Gastroesophageal sphincter (tissue), 4 donors: ENCODE measurements around the gene BGN. TPM values are rescaled to one million over a fixed set of nuclear protein-coding genes. Genes with fewer than 3 reads are reported as not detected.

Experiments used
- ATAC-seq: fragments of 150-250 bp; one replicate; pipeline ENCODE4 v1.9.1; 2016; ENCODE audit warnings: mild to moderate bottlenecking, moderate library complexity
- H3K27ac ChIP-seq, 4 donors: fragments of 200-600 bp; sonication (generic) in 3 of 4; 1 replicate in 3 of 4; 2 replicates in 1 of 4; pipeline ENCODE4 v1.5.1; 2016 to 2019
- H3K27me3 ChIP-seq: fragments of 200-600 bp; sonication (generic); one replicate; pipeline ENCODE4 v1.5.1; 2019
- H3K36me3 ChIP-seq, 2 donors: fragments of 200-600 bp; sonication (generic); one replicate each; pipeline ENCODE4 v1.5.1; 2019; ENCODE audit warnings: control low read depth in 1 of 2
- H3K4me1 ChIP-seq, 3 donors: fragments of 200-600 bp; sonication (generic); 1 replicate in 2 of 3; 2 replicates in 1 of 3; pipeline ENCODE4 v1.5.1; 2016 to 2019; ENCODE audit warnings: control low read depth in 2 of 3
- H3K4me3 ChIP-seq, 2 donors: fragments of 200-600 bp; sonication (generic); one replicate each; pipeline ENCODE4 v1.5.1; 2019; ENCODE audit warnings: mild to moderate bottlenecking in 1 of 2, moderate library complexity in 1 of 2
- H3K9me3 ChIP-seq, 3 donors: fragments of 200-600 bp; sonication (generic); one replicate each; pipeline ENCODE4 v1.5.1; 2017 to 2019; ENCODE audit warnings: control low read depth in 2 of 3
- EP300 ChIP-seq: sonication (generic); formaldehyde crosslinking; IDR thresholded peaks from one replicate; pipeline ENCODE4 v1.6.1; 2017; ENCODE audit warnings: antibody characterized with exemption, mild to moderate bottlenecking
- POLR2A ChIP-seq, 2 donors: fragments of 450-650 bp; IDR thresholded peaks; one replicate each; pipeline ENCODE4 v1.6.1; 2017; ENCODE audit warnings: antibody characterized with exemption in 2 of 2, mild to moderate bottlenecking in 2 of 2, moderate library complexity in 1 of 2
- POLR2AphosphoS5 ChIP-seq: sonication (generic); formaldehyde crosslinking; IDR thresholded peaks from one replicate; pipeline ENCODE4 v1.6.1; 2017; ENCODE audit warnings: antibody characterized with exemption
- WGBS, 2 donors: methylation state at CpG; one replicate each; pipeline ENCODE4 v1.1.5; 2018; ENCODE audit warnings: low coverage in 1 of 2; 5-methylcytosine and 5-hydroxymethylcytosine counted together
- total RNA-seq, 4 donors: library from RNA; depleted of rRNA; stranded (reverse); fragments of >200 nt; gene quantifications; one replicate each; pipeline ENCODE4 v1.1.0, GENCODE V29; 2016
- TF ChIP-seq, protein P1 (sequence below), 4 experiments: fragments of 200-600 bp in 2 of 4; fragments of 450-650 bp in 2 of 4; sonication (generic) in 1 of 4; IDR thresholded peaks; one replicate each; pipeline ENCODE4 v1.5.1; 2017 to 2019; ENCODE audit warnings: antibody characterized with exemption in 4 of 4, mild to moderate bottlenecking in 2 of 4, moderate library complexity in 2 of 4

BGN gene
- total RNA-seq, 4 donors from 2014 or later, result 10.4 to 49.4 (median 16.5) TPM

DNA sequence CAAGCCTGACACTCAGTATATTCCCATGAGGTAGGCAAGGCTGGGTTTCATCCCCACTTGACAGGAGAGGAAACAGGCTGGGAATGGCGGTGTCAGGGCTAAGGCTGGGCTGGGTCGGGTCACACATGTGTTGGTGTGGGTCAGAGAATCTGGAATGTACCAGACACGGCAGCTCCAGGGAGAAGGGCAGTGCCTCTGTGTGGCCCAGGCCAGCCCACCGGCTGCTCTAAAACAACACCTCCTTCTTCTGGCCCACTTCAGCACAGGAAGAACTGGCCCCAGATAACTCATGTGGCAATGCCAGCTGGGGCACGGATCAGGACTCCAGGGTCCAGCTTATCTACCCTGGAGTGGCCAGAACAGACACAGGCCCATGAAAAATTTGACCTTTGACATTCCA is 30.7 kb upstream of the BGN start:
- H3K4me1 ChIP-seq, result peaks cover 0 to 13% (median 0%) of the 10 kb centered on the region in 3 donors
- no peaks in the 10 kb centered on the region for H3K9me3 ChIP-seq
- 70% methylated on average over 2 of the region's 5 CpGs; no CpG with 5 or more reads in 1 of the 2 donors for WGBS, 2 donors
- H3K36me3 ChIP-seq, result peaks cover 0 to 32% of the 10 kb centered on the region in 2 donors
- H3K27me3 ChIP-seq, result no peaks in the 10 kb centered on the region
- ATAC-seq, result no peak
- H3K27ac ChIP-seq, result no peak overlapping the region
- no peak overlapping the region for H3K4me3 ChIP-seq
- TF ChIP-seq, protein P1, sequence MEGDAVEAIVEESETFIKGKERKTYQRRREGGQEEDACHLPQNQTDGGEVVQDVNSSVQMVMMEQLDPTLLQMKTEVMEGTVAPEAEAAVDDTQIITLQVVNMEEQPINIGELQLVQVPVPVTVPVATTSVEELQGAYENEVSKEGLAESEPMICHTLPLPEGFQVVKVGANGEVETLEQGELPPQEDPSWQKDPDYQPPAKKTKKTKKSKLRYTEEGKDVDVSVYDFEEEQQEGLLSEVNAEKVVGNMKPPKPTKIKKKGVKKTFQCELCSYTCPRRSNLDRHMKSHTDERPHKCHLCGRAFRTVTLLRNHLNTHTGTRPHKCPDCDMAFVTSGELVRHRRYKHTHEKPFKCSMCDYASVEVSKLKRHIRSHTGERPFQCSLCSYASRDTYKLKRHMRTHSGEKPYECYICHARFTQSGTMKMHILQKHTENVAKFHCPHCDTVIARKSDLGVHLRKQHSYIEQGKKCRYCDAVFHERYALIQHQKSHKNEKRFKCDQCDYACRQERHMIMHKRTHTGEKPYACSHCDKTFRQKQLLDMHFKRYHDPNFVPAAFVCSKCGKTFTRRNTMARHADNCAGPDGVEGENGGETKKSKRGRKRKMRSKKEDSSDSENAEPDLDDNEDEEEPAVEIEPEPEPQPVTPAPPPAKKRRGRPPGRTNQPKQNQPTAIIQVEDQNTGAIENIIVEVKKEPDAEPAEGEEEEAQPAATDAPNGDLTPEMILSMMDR (IDR thresholded peaks at IDR 0.05), result no peak
- TF ChIP-seq POLR2A (IDR thresholded peaks at IDR 0.05), result no peak
- no peak for TF ChIP-seq POLR2AphosphoS5
- no peak for TF ChIP-seq EP300

DNA sequence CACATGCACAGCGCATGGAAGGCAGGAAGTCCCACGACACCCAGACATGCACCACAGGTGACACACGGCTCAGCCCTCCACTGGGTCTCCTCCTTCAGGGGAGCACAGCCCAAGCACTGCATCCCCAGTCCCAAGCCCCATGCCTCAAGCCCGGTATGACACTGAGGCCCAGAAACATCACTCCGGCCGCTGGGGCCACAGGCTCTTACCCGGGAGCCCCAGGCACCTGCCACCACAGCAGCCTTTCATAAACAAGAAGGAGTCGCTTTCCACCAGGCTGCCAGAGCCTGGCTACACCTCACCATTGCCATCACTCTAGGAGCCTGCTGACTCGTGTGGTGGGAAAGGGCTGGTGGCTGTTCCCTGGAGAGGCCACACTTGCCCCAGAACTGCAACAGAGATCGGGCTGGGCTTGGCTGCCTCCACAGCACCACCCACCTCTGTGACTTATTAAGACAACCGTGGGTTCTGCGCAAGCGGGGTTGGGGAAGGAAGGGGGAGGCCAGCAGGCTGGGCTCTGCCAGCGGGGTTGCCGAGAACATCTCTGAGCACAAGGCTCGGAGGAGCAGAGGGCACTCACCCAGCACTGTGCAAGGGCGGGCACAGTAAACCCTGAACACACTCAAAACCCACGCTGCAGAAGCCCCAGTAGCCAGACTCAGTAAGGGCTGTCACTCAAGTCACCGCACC is 28.9 kb upstream of the BGN start:
- no peak for ATAC-seq
- H3K36me3 ChIP-seq, result peaks cover 0 to 32% of the 10 kb centered on the region in 2 donors
- no peaks in the 10 kb centered on the region for H3K27me3 ChIP-seq
- no peak overlapping the region for H3K4me3 ChIP-seq
- no peak for TF ChIP-seq POLR2A (IDR thresholded peaks at IDR 0.05)
- TF ChIP-seq EP300, result no peak
- no peak for TF ChIP-seq POLR2AphosphoS5
- TF ChIP-seq, protein P1 (IDR thresholded peaks at IDR 0.05), result no peak
- H3K4me1 ChIP-seq, result peaks cover 0 to 22% (median 2%) of the 10 kb centered on the region in 3 donors
- no peaks in the 10 kb centered on the region for H3K9me3 ChIP-seq
- 90% methylated on average over 2 of the region's 19 CpGs; no CpG with 5 or more reads in 1 of the 2 donors for WGBS, 2 donors
- H3K27ac ChIP-seq, result no peak overlapping the region

DNA sequence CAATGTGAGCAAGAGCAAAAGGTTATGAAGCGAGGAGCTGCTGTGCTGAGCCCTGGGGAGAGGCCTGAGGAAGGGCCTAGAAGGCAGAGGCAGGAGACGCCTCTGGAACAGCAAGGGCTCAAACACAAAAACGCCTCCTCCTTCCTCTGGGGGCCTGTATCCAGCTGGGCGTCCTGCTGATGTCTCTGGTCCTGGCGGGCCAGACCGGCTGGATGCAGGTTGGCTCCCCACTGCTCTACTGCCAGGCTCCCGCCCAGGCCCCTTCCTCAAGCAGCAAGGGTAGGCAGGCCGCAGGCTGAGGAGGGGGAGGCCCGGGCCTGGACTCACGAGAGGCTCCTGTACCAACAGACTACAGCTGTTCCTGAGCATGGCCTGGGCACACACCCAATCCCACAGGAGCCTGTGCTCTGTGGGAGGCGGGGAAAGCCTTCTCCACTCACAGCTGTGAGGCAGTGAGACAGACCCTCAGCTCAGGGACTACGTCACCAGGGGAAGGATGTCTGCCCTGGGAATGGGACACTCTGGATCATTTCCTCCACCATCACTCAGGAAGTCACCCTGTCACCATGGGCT is 26.7 kb upstream of the BGN start:
- WGBS, 2 donors, result 90% methylated on average over 2 of the region's 12 CpGs; no CpG with 5 or more reads in 1 of the 2 donors
- Histone ChIP-seq H3K27me3 (no peaks in the 10 kb centered on the region), H3K4me3 (no peak overlapping the region), H3K4me1 (peaks cover 0 to 28% (median 2%) of the 10 kb centered on the region in 3 donors), H3K36me3 (peaks cover 0 to 13% of the 10 kb centered on the region in 2 donors), H3K9me3 (no peaks in the 10 kb centered on the region), H3K27ac (no peak overlapping the region)
- no peak for ATAC-seq
- no peak for TF ChIP-seq POLR2AphosphoS5

DNA sequence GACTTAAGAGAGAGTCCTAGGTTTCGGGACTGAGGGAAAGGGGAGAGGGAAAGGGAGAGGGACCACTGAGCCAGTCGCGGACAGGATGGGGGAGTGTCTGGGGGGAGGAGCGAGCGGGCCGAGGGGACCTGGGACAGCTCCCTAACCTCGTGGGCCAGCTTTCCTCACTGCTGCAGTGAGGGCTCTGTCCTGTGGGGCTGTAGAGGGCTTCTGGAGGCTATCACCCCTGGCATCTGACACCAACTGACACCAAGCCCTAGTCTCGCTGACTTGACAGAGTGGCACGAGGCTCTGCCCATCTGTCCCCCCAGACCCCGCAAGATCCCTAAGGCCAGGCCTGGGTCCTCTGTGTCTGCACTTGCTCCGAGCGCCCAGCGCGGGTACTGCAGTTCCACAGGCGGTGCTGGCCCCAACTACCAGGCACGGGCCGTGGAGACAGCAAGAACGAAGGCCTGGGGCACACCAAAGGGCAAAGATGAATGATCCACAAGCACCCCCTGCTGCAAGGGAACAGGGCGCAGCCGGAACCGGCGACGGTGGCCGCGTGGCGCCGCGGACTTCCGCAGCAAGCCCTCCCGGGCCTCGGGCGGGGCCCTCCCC is 24.9 kb upstream of the BGN start:
- peak overlapping the region; percentile 51 to 69 for H3K4me3 ChIP-seq
- peak overlapping the region in 3 of 4 donors; percentile 76 to 83 (median 82) for H3K27ac ChIP-seq
- TF ChIP-seq POLR2A (IDR thresholded peaks at IDR 0.05), result no peak
- TF ChIP-seq, protein P1 (IDR thresholded peaks at IDR 0.05), result peak in 2 of 4 experiments; percentile 8 to 40
- ATAC-seq, result peak; percentile 16
- WGBS, 2 donors, result 0% methylated on average over 2 of the region's 32 CpGs; no CpG with 5 or more reads in 1 of the 2 donors
- no peaks in the 10 kb centered on the region for H3K27me3 ChIP-seq
- H3K36me3 ChIP-seq, result peaks cover 0 to 3% of the 10 kb centered on the region in 2 donors
- peaks cover 0 to 36% (median 3%) of the 10 kb centered on the region in 3 donors for H3K4me1 ChIP-seq
- no peaks in the 10 kb centered on the region for H3K9me3 ChIP-seq
